CD4-positive, alpha-beta T cell treated with Interleukin-10 for 1 hour (primary cell): ENCODE results near the gene CCDC85C.

ENCODE experiments used
- DNase-seq: peaks from one replicate; pipeline ENCODE4 v3.0.0-alpha.2; 2020

The CCDC85C gene

DNA sequence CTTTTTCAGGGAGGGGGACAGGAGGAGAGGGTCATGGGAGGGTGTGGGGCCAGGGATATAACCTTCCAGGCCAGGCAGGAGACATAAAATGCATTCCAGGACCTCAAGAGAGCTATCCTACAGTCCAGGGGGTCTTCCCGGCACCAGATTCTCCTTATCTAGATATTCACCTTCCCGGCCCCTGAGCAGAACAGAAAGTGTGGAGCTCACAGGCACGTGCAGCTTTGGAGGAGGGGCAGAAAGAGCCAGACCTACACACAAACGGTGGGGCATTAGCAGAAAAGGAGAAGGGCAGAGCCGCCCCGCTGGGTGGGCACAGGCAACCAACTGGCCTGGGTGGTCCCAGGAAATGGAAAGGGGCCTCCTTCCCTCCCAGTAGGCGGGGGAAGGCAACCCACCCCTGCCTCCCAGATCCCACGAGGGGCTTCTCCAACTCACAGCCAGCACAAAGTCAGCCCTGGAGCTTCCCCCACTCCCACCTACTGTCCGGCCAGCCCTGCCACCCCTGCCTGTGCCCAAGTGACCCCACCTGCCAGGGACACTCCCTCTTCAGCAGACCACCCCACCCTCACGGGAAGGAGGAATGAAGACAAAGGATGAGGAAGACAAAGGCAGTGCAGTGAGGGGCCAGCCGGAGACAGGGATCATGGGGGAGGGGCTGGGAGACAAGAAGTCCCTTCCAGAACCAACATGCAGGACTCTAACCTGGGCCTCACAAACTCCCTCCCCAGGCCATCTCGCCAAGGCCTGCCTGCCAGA lies 33.3 kb downstream of the CCDC85C start:
- DNase-seq, result no peak

DNA sequence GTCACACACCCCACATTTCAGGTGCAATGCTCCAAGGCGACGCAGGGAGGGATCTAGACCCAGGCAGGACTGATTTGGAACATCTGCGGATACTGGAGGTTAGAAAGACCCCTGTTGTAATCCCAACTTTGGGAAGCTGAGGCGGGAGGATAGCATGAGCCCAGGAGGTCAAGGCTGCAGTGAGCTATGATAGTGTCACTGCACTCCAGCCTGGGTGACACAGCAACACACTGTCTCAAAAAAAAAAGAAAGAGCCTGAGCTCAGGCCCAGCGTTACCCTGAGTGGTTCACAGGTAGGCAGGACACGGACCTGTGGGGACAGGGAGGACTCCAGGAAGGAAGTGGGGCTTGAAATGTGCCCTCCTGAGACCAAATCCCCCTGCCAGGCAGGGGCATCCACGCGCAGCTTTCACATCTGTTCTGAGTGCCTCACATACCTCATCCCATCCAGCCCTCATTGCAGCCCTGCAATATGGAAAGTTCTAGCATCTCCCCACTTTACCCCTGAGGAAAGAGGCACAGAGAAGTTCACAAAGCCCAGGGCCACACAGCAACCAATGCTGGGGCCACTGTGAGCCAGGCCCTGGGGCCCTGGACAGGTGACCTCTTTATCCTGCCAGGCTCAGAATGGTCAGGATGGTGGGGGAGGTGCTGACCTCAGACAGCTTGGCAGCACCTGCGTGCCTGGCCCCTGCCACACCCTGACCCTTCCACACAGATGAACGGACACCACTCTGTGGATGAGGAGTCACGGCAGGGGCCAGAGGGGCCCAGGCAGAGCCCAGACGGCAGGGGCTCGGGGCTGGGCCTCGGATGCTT lies 34.1 kb downstream of the CCDC85C start:
- no peak for DNase-seq

DNA sequence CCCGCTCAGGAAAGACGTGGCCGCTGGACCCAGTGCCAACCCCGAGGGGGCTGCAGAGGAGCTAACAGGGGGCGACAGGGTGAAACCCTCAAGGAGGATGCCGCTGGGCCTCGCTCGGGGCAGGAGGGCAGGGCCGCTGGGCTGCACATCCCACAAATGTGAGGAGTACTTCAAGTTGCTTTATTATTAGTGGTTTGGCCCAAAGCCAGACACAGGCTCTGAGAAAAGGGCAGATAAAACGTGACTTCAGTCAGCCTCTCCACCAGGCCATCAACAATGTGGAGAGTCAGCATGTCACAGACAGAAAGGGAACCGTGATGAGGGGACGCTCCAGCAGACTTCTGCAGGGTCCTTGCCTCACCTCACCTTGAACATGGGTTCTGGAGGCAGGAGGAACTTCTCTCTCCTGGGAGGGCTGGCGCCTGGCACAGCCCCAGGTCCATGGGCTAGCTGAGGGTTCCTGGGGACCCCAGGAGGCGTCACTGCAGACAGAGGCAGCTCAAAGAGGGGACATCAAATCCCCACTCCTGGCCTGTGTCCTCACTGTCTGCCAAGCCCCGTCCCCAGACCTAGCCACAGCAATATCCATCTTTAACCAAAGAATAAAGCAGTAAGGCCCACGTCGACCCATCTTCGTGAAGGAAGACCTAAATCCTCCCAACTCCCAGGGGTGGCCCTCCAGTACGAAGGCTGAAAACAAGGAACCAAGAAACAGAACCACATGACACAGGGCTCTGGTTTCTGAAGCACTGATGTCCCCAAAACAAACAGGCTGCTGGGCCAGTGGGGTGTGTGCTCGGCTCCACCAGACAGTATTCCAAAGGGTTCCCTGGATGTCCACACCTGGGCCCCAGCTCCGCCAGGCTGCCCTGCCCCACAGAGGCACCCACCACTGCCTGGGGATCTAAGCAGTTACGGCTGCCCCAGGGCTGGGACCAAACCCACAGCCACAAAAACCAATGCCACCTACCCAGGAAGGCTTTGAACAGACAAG lies 35.1 kb downstream of the CCDC85C start:
- DNase-seq, result no peak

DNA sequence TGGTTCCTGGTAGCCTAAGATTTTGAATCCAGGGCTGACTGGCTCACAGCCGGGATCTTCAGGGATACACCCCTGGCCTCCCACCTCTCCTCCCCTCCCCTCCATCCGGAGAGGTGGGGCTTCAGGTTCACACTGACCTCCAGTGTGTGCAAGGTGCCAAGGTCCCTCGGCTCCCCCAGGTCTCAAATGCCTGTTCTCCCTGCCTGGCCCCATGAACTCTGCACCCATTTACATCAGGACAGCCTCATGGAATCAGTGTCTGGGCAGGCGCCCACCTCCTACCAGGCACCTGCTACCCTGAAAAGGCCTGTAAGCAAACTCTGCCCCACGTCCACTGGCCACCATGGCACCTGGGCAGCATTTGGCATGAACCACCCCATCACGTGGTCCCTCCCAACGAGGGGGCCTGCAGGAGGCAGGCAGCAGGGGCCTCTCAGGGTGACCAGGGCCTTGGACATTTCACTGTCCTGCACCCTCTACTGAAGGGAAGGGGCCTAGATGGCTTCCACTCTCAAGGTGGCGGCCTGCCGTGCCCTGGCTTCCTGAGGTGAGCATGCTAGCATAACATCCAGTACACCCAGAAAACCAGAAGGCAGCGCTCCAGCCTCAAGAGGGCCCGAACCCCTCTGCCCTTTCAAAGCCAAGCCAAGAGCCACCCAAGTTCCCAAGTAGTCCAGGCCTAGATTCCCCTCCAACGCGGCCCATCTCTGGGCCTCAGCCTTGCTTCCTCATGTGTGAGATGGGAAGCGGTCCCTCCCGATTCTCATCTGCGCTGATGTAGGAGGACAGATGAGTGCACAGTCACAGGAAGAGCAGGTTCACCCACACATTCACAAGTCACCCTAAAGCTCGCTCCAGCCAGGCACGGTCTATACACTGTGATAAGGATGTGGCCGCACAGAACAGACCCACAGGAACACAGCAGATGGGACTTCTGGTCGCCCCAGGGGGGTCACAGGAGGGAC lies 37.3 kb downstream of the CCDC85C start:
- no peak for DNase-seq

DNA sequence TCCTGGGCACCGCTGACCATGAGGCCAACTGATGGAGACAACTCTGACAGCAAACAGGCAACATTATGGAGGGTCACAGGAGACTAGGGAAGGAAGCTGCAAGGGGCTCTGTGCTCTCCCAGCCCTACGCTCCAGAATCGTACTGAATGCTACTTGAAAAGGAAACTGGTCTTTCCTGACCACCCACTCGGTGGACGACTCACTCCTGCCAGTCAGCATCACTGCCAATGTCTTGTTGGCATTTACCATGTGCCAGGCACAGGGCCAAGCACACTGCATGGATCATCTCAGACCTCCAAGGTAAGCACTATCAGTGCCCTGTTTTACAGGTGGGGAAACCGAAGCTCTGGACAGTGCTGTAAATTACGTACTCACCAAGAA lies 38.0 kb downstream of the CCDC85C start:
- DNase-seq, result no peak

DNA sequence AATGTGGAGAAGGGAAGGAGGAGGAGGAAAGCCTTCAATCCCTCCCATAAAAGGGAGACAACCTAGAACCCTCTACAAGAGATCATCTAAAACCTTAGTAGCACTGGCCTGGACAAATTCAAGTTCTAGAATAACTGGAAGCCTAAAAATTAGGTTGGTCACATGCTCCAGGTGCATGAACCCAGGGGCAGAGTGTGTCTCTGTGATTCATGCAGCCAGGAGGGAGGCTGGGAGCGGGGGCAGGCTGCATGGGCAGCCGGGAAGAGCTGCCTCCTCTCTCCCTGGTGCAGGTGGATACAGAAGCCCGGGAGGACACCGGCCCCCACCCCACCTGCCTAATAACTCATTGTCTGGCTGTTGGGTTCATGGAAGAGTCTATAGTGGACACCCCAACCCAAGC lies 38.6 kb downstream of the CCDC85C start:
- no peak for DNase-seq

DNA sequence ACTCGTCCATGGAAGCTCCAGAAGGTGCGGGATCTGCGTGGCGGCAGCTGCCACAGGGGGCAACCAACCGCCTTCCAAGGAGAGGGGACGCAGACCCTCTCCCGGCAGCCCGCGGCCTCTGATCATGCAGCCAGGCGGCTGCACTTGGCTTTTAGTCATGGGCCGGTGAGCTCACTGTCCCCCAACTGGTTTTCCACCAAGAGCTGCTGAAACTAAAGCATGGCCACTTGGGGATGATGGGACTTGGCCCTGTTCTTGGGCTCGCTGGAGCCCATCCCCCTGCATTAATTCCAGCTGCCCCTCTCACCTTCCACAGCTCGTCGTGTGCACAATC lies 39.1 kb downstream of the CCDC85C start:
- DNase-seq, result no peak

DNA sequence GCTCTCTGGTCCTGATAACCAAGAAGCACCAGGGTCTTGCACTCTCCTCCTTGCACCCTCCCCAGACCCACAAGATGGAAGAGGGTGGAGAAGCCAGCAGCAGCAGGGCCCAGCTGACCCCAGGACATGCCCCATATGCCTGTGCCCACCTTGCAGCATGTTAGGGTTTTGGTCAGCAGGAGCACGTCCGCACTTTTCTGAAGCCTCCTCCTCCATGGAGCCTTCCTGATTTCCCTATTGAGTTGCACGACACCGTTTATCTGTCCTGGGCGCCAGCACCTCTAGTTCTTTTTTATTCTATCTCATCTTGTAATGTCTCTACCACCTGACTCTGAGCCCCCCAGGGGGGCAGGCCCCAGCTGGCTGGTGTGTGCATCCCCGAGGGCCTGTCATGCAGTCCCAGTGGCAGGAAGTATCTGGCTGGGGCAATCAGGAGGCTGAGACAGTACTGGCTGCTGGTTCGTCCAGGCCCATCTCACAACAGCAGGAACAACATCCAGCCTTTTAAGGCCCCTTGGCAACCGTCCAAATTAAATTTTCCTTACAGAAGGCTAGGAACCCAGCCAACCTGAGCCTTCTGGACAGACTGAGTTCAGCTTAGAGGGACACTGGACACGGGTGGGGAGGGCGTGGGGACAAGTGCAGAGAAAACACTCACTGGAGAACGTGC lies 39.6 kb downstream of the CCDC85C start:
- DNase-seq, result no peak

DNA sequence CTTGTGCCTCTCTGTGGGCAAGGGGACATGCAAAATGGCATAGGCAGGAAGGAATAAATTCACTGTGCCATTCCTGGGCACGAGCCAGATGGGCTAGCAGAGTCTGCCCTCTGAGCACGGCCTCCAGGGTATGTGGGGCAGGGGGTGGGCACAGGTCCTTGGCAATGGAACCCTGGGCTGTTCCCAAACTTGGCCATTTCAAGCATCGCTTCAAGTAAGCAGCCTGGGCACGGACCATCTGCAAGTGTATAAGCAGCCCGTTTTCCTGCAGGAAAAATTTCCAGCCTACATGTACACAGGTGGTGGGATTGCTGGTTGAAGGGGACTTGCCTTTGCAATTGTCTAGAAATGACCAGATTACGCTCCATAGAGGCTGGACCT lies 40.3 kb downstream of the CCDC85C start:
- DNase-seq, result no peak

DNA sequence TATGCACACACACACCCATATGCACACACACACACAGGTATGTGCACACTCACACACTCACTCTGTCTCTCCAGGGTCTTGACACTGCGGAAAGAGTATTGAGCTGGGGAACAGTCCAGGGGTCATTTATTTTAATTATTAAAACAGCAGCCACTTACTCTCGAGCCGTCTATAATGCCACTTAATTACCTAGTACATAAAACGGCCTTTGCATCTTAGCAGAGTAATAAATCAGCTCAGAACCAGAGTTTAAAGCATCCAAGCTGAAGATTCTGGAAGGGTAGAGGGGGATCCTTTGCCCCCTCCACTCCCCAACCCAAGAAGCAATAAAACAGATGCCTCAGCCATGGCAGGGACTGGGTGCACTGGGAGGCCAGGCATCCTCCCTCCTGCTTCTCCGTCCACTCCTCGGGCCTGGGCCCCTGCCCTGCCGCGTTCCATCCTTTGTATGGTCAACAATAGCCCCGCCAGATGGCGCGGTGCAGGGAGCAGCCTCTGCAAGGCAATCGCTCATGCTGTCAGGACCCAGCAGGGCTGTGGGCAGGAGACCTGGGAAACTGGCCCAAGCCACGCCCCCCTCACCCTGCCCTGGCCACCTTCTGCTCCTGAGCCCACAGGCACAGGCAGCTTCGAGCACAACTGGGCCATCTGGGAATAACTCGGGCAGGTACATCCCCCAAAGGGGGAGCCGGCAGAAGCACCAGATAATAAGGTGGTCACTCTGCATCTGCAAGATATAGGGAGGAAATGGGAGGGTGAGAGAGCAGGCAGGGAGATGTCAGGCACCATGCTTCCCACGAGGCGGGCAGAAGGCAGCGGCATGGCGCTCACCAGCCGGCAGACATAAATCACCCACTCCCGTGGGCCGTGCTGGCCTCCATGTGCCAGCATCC lies 40.9 kb downstream of the CCDC85C start:
- no peak for DNase-seq

DNA sequence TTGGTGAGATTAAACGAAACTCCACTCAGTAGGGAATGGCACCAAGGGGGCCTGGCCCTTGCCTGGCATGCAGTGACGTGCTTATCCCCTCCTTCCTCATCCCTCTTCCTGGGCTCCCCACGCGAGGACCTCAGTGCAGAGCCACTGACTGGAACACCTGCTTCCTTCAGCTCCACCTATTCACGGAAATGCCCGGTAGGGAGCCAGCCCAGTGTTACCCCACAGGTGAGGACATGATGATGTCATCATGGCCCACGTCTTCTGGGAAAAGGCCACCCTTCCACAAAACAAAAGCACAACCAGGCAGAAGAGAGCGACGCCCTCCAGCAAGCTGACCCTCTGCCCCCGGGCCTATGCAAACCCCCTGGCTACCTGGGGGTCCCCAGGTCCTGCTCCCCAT lies 42.1 kb downstream of the CCDC85C start:
- no peak for DNase-seq

DNA sequence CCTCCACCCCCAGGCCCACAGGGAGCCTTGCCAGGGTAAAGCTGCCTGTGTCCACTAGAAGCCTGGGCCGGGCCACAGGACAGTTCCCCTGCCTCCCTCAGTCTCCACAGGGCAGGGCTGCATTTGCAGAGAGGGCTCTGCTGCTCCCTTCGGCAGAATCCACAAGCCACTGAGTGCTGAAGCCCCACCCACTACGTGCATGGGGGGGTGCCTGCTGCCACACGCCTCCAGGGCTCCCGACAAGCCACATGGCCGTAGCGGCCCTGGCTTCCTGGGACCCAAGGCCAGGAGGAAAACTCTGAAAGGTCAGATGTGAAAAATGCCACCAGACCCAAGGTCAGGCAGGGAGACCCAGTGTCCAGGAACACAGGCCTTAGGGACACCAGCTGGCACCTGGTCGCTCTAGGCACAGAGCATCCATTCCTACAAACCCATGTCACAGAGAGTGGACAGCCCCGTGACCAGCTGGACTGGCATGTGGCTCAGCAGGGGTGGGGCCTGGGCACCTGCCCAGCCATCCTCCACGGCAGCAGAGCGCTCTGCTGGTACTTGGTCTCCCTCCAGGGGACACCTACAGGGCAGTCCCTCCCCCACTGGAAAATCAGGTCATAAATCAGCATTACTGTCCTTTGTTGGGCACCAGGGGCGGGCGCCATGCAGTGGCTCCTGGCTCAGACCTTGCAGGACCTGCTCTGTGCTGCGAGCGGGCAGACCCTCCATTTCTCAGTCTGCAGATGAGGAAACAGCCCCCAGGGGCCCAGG lies 42.9 kb downstream of the CCDC85C start:
- DNase-seq, result no peak

DNA sequence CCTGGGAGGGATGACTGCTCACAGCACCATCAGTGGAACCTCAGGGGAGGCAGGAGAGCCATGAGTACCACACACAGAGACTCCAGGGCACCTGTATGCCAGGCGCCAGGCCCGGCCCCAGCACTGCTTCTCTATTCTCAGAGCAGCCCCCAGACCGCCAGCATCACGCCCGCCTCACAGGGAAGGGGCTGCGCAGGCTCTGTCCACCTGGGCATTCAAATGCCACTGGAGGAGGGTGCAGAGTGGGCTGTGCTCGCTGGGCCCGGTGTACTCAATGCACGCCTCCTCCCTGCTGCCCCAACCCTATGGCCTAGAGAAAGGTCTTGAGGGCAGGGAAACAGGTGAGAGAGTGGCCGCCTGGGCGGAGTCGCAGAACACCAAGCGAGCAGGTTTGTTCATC lies 43.6 kb downstream of the CCDC85C start:
- DNase-seq, result no peak

DNA sequence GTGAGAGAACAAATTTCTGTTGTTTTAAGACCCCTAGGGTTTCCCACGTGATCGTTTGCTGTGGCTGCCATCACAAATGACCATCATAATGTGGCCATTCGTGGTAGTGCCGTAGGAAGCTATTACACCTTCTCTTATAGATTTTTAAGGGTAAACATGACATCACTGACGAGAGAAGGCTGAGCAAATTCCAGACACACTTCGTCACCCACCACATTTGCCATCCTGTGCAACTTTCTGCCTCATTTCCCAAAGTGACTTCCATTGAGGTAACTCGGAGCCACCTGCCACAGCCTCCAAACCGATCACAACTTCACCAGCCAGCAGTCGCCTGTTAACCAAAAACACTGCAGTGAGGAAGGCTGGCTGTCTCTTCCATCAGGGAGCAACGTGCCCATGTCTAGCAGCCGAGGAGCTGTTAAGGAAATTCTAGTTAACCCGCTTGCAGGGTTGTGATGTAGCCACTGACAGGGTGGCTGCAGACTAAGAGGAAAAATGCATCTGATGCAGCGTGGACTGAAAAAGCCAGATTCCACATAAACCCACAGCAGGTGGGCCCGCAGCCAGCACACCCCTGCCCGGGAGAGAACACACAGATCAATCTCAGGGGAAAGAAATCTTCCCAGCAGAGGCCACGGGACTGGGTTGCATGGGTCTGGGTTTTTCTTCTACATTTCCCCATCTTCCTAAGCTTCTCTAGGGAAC lies 44.6 kb downstream of the CCDC85C start:
- DNase-seq, result no peak

DNA sequence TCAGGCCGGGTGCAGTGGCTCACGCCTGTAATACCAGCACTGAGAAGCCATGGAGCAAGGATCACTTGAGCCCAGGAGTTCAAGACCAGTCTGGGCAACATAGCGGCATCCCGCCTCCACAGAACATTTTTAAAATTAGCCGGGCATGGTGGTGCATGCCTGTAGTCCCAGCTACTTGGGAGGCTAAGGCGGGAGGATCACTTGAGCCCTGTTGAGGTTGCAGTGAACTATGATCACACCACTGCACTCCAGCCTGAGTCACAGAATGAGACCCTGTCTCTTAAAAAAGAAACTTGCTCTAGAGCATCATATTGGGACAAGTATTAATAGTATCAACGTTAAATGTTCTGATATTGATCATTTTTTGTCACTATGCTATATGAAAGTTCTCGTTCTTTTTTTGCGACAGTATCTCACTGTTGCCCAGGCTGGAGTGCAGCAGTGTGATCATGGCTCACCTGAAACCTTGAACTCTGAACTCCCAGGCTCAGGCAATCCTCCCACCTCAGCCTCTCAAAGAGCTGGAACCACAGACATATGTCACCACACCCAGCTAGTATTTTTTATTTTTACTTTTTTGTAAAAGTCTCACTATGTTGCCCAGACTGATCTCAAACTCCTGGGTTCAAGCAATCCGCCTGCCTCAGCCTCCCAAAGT lies 47.7 kb downstream of the CCDC85C start:
- DNase-seq, result no peak

DNA sequence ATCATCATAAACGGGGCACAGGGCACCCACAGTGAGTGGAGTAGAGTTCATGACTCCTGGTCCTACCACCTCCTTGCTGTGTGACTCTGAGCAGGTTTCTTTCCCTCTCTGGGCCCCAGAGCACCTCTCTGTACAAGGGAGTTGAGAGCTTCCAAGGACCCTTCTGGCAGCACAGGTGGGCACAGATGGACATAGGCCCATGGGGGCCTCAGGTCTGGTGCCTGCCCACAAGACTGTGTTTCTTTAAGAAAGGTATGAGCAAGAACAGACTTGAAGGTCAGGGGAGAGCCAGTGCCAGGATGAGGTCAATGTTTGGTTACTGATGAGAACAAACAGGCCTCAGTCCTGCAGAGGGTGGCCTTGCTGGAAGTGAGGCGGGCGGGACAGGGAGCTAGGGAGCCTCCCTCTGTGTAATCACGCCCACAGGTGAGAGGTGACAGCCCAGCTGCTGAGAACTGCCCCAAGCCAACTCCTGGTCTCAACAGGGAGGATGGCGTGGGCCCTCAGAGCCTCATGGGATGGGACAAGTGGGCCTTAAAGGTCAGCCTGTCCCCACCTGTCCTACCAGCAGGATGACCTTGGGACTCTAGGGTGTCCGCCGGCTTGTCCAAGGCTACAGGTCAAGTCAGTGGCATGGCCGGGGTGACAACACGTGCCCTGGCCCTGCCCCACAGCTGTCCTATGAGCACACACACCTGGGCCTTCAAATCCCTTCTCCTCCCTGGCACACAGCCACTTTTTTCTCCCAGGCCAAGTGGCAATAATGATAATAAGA lies 49.1 kb downstream of the CCDC85C start:
- DNase-seq, result no peak

DNA sequence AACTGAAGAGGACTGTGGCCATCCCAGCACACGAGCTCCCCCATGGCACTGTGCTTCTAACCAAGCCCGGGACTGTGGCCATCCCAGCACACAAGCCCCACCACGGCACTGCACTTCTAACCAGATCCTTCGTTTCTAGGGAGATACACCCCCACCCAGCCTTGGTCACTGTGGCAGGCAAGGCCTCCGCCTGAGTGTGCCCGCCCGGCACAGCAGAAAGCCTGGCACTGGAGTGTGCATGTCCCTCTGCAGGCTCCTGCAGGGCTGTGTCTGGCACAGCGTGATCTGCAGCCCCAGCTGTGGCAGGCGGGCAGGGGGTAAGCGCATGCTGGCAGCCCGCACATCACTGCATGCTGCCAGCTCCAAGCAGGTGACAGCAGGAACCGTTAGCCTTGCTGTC lies 49.8 kb downstream of the CCDC85C start:
- DNase-seq, result no peak
